Thyroid gland (tissue), 4 donors: ENCODE data around the gene CCR5AS.
"Not testable (repeated sequence)": the region's sequence is repeated elsewhere in the genome, so short reads cannot be mapped to it uniquely, and the experiment has no call there.

Experiments used
- DNase-seq, 2 donors: peaks; one replicate each; pipeline ENCODE4 v3.0.0-alpha.2; 2019
- H3K27ac ChIP-seq, 3 donors: fragments of 200-600 bp; sonication (generic); 1 replicate in 2 of 3; 2 replicates in 1 of 3; pipeline ENCODE4 v1.5.1; 2016 to 2019; ENCODE audit warnings: mild to moderate bottlenecking in 1 of 3, moderate library complexity in 1 of 3
- H3K27me3 ChIP-seq: fragments of 200-600 bp; sonication (generic); one replicate; pipeline ENCODE4 v1.5.1; 2019
- H3K36me3 ChIP-seq, 2 donors: fragments of 200-600 bp; sonication (generic); one replicate each; pipeline ENCODE4 v1.5.1; 2016 to 2019
- H3K4me1 ChIP-seq, 2 donors: fragments of 200-600 bp; sonication (generic); one replicate each; pipeline ENCODE4 v1.5.1; 2017 to 2019
- H3K4me3 ChIP-seq, 3 donors: fragments of 200-600 bp; sonication (generic); replicated peaks in 1 of 3; 1 replicate in 2 of 3; 2 replicates in 1 of 3; pipeline ENCODE4 v1.5.1; 2016; ENCODE audit warnings: mild to moderate bottlenecking in 1 of 3
- H3K9me3 ChIP-seq: fragments of 200-600 bp; sonication (generic); one replicate; pipeline ENCODE4 v1.5.1; 2017
- CTCF ChIP-seq, 6 experiments: fragments of 200-600 bp in 3 of 6; fragments of 450-650 bp in 3 of 6; sonication (generic) in 3 of 6; IDR thresholded peaks; one replicate each; pipeline ENCODE4 v1.5.1; 2016 to 2019; ENCODE audit warnings: antibody characterized with exemption in 6 of 6, mild to moderate bottlenecking in 2 of 6, inconsistent platforms in 1 of 6, moderate library complexity in 1 of 6
- POLR2A ChIP-seq, 2 donors: fragments of 450-650 bp; IDR thresholded peaks; one replicate each; pipeline ENCODE4 v1.6.1; 2017; ENCODE audit warnings: antibody characterized with exemption in 2 of 2, mild to moderate bottlenecking in 2 of 2, moderate library complexity in 1 of 2
- WGBS, 2 donors: methylation state at CpG; one replicate each; pipeline ENCODE4 v1.1.5; 2017; 5-methylcytosine and 5-hydroxymethylcytosine counted together
- intact Hi-C: fragments of 100-400 bp; cut with DNase I; formaldehyde crosslinking; loops from one replicate; pipeline ENCODE4 v1.15.1; 2023

The CCR5AS gene

GRCh38 chr3:46405301-46406019 is 1.4 kb downstream of the CCR5AS start:
- H3K27me3 ChIP-seq, result no peaks in the 10 kb centered on the region
- DNase-seq, result peak; percentile 55 to 58
- WGBS, 2 donors, result 17 to 23% methylated on average over 11 of the region's 11 CpGs
- H3K27ac ChIP-seq, result peak overlapping the region; percentile 18 to 67 (median 38)
- H3K4me1 ChIP-seq, result peaks cover 15 to 26% of the 10 kb centered on the region in 2 donors
- intact Hi-C loops, result no loop called here
- no peak for TF ChIP-seq POLR2A (IDR thresholded peaks at IDR 0.05)
- no peak for TF ChIP-seq CTCF (IDR thresholded peaks at IDR 0.05)
- no peaks in the 10 kb centered on the region for H3K36me3 ChIP-seq
- H3K9me3 ChIP-seq, result no peaks in the 10 kb centered on the region
- H3K4me3 ChIP-seq, result no peak overlapping the region

GRCh38 chr3:46402902-46403301 is 4.0 kb downstream of the CCR5AS start:
- WGBS, 2 donors, result 94% methylated on average over 4 of the region's 4 CpGs
- DNase-seq, H3K4me3 ChIP-seq, intact Hi-C loops, H3K9me3 ChIP-seq, H3K27ac ChIP-seq, H3K27me3 ChIP-seq, H3K36me3 ChIP-seq: not testable (repeated sequence)
- H3K4me1 ChIP-seq, result peaks cover 15 to 26% of the 10 kb centered on the region in 2 donors

GRCh38 chr3:46401579-46401978 is 5.3 kb downstream of the CCR5AS start:
- 86 to 93% methylated on average over 2 of the region's 2 CpGs for WGBS, 2 donors
- Histone ChIP-seq H3K4me3 (no peak overlapping the region), H3K9me3 (no peaks in the 10 kb centered on the region), H3K4me1 (peaks cover 26 to 30% of the 10 kb centered on the region in 2 donors), H3K27me3 (no peaks in the 10 kb centered on the region), H3K36me3 (no peaks in the 10 kb centered on the region), H3K27ac (no peak overlapping the region)
- no peak for DNase-seq
- TF ChIP-seq POLR2A (IDR thresholded peaks at IDR 0.05), result no peak
- no peak for TF ChIP-seq CTCF (IDR thresholded peaks at IDR 0.05)
- intact Hi-C loops, result no loop called here

- TF ChIP-seq CTCF (IDR thresholded peaks at IDR 0.05) (no peak), POLR2A (IDR thresholded peaks at IDR 0.05) (no peak)
- no peaks in the 10 kb centered on the region for H3K36me3 ChIP-seq
- H3K4me3 ChIP-seq, result no peak overlapping the region
- whole genome bisulfite sequencing, 2 donors, result 84 to 90% methylated on average over 5 of the region's 5 CpGs
- H3K4me1 ChIP-seq, result peaks cover 25 to 31% of the 10 kb centered on the region in 2 donors
- DNase-seq, result no peak
- no peak overlapping the region for H3K27ac ChIP-seq
- H3K27me3 ChIP-seq, result no peaks in the 10 kb centered on the region
- no peaks in the 10 kb centered on the region for H3K9me3 ChIP-seq
- intact Hi-C loops, result no loop called here
Observed at GRCh38 chr3:46400846-46401245, 6.0 kb downstream of the CCR5AS start.

GRCh38 chr3:46400000-46400734 is 6.7 kb downstream of the CCR5AS start:
- intact Hi-C loops, result no loop called here
- no peak for DNase-seq
- no peak overlapping the region for H3K27ac ChIP-seq
- TF ChIP-seq CTCF (IDR thresholded peaks at IDR 0.05) (no peak), POLR2A (IDR thresholded peaks at IDR 0.05) (no peak)
- 80 to 85% methylated on average over 8 of the region's 8 CpGs for WGBS, 2 donors
- no peaks in the 10 kb centered on the region for H3K36me3 ChIP-seq
- no peaks in the 10 kb centered on the region for H3K9me3 ChIP-seq
- no peaks in the 10 kb centered on the region for H3K27me3 ChIP-seq
- H3K4me3 ChIP-seq, result no peak overlapping the region
- peaks cover 19 to 28% of the 10 kb centered on the region in 2 donors for H3K4me1 ChIP-seq
